GM12872 (cell line): ENCODE data around the gene FARS2.

Experiments
- TF ChIP-seq, protein P1 (sequence below): IDR thresholded peaks from 3 replicates; pipeline ENCODE4 v1.5.1; 2011; ENCODE audit warnings: low read depth, mild to moderate bottlenecking, low read length, moderate library complexity; ENCODE audit not compliant: insufficient read depth

FARS2 gene

DNA sequence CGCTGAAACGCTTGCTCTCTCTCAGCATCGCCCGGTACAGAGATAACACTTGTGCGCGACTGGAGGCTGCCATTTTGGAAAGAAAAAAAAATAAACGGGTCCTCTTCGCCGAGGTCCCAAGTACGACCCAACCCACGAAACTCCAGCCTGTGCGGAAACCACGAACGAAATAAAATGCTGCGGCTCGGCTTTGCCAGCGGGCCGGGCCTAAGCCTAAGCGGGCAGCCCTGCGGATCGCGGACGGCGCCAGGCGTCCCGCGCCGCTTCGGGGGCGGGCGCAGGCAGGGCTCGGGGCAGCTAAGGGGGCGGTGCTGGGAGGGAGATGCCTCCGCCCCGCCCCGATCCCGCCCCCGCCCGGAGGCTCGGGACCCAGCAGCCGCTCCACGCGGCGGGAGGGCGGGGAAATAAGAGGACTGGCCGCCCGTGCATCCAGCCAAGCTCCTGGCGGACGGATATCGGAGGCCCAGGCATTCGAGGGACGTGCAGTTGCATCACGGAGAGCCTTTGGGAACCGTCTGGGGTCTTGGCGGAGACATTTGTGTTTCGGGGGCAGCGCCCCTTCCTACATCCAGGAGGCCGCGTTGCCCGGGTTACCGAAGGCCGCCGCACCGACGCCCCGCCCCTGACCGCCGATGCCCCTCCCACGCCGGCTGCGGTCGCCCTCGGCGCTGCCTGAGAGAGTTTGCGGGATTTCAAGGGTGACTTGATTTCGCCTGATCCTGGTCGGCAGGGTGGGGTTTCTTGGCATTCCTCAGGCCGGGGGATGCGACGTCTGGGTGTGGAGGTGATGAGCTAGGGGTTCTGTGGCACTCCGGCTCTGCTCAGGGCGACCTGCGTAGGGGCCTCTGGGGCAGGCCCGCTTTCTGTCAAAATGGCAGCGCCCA, at the start of gene FARS2, which contains the start of gene LYRM4:
Gene FARS2 (plus strand): TSS at position 853 of the 884 bp plus-strand sequence.
Gene LYRM4 (minus strand): TSS at position 290 of the 884 bp plus-strand sequence. CDS start 217 bp downstream, at position 73.
- TF ChIP-seq, protein P1, sequence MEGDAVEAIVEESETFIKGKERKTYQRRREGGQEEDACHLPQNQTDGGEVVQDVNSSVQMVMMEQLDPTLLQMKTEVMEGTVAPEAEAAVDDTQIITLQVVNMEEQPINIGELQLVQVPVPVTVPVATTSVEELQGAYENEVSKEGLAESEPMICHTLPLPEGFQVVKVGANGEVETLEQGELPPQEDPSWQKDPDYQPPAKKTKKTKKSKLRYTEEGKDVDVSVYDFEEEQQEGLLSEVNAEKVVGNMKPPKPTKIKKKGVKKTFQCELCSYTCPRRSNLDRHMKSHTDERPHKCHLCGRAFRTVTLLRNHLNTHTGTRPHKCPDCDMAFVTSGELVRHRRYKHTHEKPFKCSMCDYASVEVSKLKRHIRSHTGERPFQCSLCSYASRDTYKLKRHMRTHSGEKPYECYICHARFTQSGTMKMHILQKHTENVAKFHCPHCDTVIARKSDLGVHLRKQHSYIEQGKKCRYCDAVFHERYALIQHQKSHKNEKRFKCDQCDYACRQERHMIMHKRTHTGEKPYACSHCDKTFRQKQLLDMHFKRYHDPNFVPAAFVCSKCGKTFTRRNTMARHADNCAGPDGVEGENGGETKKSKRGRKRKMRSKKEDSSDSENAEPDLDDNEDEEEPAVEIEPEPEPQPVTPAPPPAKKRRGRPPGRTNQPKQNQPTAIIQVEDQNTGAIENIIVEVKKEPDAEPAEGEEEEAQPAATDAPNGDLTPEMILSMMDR: peak; percentile 32; the same call in 1 of the 3 replicates

DNA sequence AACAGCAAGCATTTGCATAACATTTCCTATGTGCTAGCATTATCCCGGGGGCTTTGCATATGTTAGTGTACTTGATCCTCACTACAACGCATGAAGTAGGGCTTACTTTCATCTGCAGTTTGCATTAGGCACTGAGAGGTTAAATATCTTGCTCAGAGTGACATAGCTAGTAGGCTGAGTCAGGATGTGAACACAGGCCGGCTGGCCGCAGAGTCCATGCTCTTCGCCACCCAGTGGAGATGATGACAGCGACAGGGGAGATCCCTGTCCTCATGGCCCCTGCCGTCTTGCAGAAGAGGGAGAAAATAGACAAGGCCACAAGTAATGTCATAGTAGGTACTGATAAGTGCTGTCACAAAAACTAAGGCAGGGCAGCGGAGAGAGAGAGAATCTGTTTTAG, 47.5 kb upstream of the FARS2 start:
- TF ChIP-seq, protein P1: no peak

DNA sequence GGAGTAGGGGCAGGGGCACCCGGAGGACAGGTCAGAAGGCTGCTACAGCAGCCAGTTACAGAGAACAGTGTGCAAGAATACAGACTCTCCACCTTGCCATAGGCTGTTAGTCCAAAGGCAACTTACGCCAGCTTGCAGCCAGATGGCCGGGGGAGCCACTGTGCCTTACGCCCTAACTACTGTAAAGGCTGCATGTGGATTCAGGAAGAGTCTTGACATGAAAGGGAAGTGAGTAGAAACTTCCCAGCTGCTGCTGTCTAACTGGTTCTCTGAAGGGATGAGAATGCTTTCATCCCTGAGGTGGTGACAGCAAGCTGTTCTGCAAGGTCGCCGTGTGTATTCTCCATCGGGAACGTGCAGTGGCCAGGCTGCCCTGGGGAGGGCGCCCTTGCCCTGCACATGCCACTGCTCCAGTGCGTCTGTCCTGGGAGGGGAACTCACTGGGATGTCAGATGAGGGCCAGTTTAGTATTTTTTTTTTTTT, 46.7 kb upstream of the FARS2 start:
- TF ChIP-seq, protein P1: peak; percentile 69

DNA sequence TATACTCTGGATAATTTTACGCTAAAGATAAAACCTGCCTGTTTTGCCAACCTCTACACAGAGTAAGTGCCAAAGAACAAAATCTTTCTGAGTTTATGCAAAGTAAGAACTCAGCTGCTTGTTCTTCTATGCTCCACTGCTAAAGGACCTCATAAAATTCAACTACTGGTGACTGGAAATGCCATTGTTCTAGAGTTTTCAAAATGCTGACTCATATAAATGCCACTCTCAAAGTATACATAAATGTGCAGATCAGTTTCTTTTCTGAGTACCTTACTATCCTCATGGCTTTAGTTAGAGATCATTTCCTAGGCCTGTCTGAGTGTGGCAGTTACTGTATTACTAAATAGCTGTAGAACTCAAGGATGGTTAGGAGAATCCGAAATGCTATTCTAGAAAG, 46.2 kb upstream of the FARS2 start:
- TF ChIP-seq, protein P1: no peak

DNA sequence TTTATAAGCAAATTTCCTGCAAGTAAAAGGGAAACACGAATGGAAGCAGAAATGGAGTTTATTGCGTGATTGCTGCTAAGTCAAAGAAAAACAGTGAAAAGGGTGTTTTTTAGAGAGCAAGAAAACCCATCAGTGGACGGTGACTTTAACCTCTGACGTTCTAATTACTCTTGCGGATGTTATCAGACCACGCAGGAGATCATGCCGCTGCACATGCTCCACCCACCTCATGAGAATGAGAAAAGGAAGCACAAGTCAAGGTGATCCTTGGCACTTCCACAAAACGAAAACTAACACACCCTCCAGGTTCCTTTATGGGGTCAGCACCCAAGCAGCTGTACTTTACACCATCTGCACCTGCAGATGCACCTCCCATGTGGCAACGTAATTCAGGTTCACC, 45.5 kb upstream of the FARS2 start:
- TF ChIP-seq, protein P1: no peak

DNA sequence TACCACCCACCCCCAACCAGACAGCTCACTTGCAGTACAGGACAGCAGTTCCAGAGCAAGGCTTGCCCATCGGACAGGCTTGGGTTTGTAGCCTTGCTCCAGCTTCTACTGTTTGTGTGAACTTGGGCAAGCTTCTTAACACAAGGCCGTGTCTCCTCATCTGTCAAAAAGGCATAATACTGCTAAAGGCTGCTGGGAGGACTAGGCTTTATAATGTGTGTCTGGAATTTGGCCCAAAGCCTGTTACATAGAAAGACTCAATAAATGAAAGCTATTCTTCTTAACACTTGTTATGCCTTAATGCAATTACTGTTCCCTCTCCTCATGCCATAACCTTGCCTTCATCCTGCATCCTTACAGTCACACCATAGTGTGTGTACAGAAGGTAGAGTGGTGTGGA, 44.0 kb upstream of the FARS2 start:
- TF ChIP-seq, protein P1: no peak

DNA sequence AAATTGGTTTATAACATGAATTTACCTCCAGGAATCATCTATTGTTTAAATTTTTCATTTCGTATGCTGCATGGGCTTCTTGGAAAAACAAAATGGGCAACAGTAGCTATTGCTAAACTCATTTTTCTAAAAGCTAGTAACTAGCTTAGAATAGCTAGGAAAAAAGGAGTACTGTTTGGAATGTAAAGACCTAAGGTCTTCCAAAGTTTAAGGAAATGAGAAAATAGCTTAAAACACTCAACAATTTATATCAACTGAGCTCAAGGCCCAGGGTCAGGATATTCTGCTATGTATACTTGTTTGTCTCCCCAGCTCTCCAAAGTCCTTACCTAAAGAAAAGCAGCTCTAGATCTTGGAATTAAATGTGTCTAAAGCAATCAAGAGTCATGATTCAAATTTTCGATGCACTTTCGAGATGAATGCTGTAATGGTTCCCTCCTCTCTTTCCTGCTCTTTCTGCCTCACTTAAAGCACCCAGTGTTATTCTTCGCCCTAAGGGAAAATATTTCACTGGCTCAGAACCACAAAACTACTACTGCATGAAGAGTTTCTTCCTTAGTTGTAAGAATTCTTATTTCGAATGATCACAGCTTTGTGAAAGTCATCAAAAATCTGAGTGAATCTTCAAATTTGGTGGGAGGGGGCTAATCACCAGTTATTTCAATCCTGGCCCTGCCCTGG, 42.2 kb upstream of the FARS2 start:
- TF ChIP-seq, protein P1: no peak
